Activated CD8-positive, alpha-beta memory T cell treated with anti-CD3 and anti-CD28 coated beads for 24 hours (primary cell): ENCODE measurements around the gene LRRD1.
"Not testable (repeated sequence)": the region's sequence is repeated elsewhere in the genome, so short reads cannot be mapped to it uniquely, and the experiment has no call there.

Source experiments
- DNase-seq: peaks from one replicate; pipeline ENCODE4 v3.0.0-alpha.2; 2020

Gene LRRD1

DNA sequence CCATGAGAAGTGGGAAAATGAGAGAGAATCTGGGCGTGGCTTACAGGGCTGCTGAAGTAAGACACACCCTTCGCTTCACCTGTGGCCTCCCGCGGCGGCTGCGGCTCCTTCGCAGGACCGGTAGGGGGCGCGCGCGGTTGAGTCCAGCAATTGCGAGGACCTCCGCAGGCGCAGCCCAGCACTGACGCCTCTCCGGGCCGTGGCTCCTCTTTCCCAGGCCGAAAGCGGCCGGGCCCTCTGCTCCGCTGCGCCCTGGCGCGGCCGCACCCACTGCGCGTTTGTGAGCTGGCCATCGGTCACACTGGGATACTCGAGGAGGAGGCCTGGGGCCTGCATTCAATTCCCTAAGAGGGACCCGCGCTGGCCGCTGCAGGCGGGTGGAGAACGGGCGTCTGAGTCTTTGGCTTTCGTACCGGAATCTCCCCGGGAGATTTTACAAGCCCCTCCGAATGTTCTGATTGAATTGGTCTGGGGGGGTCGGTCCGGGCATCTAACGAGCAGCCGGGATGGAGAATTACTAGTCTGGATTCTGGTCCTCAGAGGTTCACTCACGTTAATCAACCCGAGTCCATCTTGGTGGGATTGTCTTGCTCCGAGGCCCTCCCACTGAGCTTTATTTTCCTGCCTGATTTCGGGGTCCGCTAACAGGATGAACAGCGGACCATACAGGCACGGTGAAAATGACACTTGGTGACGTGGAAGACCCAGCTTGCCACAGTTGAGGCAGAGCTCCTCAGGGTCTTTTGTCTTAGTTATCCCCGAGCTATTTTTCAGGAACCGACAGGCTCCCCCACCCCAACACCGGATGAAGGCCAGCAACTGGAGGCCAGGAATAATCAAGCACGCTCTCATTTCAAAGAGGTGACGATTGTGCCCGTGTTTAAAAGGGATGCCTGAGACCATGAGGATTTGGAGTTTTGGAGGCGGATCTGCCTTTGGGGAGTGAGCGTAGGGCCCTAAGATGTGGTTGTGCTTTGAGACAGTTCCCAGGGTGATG, at the start of gene LRRD1:
Gene LRRD1, minus strand, starts transcription at position 215 of the 997 bp plus-strand sequence. CDS start 13,940 bp downstream, outside the sequence.
- peak; percentile 98 for DNase-seq

DNA sequence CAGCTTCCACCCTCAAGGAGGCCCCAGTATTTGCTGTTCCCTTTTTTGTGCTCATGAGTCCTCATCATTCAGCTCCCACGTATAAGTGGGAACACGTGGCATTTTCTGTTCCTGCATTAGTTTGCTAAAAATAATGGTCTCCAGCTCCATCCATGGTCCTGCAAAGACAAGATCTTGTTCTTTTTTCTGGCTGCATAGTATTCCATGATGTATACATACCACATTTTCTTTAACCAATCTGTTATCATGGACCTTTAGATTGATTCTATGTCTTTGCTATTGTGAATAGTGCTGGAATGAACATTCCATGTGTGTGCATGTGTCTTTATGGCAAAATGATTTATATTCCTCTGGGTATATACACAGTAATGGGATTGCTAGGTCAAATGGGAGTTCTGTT, 49.8 kb upstream of the LRRD1 start:
- no peak for DNase-seq

DNA sequence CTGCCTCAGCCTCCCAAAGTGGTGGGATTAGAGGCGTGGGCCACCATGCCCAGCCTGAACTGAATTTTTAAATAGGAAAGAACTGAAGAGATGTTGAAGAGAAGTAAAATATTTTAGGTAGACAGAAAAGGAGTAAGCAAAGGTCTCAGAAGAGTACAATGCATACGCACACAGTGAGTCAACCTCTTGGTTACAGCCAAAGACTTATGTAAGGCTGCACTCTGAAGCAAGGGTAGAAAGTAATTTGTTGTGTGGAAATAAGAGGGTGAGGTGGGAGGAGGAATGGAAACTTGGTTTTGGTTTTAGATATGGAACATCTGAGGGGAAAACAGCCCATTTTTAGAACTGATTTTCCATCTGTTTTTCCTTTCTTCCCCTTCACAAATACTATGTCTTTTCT, 49.2 kb upstream of the LRRD1 start:
- no peak for DNase-seq

DNA sequence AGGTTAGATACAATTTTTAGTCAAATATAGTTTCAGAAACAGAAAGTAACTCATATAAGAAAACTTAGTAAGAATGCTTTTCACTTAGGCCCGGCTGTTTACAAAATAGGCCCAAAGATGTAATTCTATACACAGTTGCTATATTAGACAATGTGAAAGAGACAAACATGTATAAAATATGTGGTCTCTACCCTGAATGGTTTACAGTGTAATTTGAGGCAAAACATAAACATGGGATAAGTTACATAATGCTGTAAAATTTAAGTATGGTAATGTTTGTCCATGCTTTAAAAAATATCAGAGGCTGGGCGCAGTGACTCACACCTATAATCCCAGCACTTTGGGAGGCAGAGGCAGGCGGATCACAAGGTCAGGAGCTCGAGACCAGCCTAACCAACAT, 48.0 kb upstream of the LRRD1 start:
- no peak for DNase-seq

DNA sequence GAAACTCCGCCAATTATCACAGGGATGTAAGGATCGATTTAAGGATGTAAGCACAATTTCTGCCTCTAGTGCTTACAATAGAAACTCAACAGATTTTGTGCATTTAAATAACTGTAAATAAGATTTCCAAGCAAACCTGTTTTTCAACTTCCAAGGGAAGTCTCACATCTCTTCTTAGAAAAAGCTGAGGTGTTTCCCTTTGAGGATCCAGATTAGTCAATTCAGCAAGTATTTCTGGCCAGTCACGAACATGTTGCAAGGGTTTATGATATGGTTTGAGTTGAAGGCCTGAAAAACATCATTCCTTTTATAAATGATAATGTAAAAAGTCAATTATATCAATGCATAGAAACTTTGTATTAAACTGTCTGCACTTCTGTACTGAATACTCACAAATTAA, 42.8 kb upstream of the LRRD1 start:
- no peak for DNase-seq

DNA sequence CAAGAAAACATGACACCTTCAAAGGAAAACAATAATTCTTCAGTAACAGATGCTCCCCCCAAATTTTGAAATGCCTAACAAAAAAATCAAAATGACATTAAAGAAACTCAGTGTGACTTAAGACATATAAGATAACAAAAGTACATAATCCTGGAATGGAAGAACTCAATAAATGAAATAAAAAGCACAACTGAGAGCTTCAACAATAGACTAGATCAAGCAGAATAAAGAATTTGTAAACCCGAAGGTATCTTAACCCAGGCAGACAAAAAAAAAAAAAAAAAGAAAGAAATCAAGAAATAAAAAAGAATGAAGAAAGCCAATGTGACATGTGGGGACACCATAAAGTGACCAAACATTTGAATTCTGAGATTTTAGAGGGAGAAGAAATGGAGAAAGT, 27.7 kb upstream of the LRRD1 start:
- DNase-seq: no peak

DNA sequence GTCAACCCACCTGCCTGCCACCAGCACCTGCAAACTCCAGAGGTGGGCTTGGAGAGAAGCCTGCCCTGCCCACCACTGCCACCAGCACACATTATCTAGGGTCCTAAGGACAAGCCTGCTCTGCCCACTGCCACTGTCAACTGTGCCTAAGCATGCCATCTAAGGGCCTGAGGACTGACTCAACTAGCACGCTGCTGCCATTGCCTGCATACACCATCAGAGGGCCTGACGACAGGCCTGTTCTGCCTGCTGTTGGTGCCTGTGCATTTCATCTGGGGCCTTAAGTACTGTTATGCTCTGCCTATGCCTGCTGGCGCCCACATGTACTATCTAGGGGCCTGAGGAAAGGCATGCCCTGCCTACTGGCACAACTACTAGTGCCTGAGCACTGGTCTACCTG, 27.0 kb upstream of the LRRD1 start:
- DNase-seq: no peak

DNA sequence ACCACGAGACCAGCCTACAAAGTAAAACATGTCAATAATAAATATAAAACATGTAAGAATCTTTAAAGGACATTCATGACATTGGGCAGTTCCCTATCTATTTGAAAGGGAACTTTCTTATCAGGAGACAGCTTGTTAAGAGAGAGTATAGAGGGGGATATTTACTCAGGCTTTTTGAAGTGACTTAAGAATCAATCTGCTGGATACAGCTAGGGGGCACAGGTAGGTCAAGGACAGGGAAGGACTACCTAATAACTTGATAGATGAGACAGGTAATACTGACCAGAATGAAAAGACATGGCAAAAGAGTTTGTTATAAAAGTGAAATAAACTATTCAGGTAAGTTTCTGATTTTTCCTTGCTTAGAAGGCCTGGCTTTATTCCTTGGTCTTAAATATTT, 21.8 kb upstream of the LRRD1 start:
- no peak for DNase-seq

DNA sequence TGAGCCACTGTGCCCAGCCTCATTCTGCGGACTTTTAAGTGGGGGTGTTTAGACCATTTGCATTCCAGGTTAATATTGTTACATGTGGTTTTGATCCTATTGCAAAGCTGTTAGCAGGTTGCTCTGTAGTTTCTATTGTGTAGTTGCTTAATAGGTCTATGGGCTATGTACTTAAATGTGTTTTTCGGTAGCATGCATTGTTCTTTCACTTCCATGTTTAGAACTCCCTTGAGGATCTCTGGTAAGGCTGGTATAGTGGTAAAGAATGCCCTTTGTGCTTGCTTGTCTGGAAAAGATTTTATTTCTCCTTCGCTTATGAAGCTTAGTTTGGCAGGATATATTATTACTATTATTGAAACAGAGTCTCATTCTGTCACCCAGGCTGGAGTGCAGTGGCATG, 13.4 kb upstream of the LRRD1 start:
- no peak for DNase-seq

DNA sequence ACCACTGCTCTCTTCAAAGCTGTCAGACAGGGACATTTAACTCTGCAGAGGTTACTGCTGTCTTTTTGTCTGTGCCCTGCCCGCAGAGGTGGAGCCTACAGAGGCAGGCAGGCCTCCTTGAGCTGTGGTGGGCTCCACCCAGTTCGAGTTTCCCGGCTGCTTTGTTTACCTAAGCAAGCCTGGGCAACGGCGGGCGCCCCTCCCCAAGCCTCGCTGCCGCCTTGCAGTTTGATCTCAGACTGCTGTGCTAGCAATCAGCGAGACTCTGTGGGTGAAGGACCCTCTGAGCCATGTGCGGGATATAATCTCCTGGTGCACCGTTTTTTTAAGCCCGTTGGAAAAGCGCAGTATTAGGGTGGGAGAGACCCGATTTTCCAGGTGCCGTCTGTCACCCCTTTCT, 10.3 kb upstream of the LRRD1 start:
- DNase-seq: not testable (repeated sequence)

DNA sequence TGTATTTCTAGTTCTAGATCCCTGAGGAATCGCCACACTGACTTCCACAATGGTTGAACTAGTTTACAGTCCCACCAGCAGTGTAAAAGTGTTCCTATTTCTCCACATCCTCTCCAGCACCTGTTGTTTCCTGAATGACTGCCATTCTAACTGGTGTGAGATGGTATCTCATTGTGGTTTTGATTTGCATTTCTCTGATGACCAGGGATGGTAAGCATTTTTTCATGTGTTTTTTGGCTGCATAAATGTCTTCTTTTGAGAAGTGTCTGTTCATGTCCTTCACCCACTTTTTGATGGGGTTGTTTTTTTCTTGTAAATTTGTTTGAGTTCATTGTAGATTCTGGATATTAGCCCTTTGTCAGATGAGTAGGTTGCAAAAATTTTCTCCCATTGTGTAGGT, 5.4 kb upstream of the LRRD1 start:
- not testable (repeated sequence) for DNase-seq

DNA sequence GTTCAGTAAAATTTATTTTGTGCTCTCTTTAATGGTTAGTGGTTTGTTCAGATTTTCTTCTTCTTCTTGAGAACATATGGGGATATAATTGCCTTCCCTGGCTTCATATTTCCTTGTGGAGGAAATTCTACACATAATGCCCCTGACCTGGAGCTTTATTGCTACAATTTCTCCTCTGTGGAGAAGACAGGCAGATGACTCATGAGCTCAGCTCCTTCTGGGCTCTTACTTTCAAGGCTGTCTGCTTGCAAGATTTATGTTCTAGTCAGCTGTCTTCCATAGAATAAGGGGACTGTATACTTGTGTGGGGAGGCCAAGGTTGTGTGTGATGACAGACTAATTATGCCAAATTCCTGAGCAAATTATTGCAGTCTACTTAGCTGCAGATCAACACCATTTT, 1.6 kb downstream of the LRRD1 start:
- DNase-seq: no peak

DNA sequence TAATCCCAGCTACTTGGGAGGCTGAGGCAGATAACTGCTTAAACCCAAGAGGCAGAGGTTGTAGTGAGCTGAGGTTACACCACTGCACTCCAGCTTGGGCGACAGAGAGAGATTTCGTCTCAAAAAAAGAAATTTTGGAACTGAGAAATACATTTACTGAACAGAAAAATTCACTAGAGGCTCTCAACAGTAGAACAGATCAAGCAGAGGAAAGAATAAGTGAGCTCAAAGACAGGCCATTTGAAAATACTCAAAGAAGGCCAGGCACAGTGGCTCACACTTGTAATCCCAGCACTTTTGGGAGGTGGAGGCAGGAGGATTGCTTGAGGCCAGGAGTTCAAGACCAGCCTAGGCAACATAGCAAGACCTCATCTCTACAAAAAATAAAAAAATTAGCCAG, 9.4 kb downstream of the LRRD1 start:
- not testable (repeated sequence) for DNase-seq

DNA sequence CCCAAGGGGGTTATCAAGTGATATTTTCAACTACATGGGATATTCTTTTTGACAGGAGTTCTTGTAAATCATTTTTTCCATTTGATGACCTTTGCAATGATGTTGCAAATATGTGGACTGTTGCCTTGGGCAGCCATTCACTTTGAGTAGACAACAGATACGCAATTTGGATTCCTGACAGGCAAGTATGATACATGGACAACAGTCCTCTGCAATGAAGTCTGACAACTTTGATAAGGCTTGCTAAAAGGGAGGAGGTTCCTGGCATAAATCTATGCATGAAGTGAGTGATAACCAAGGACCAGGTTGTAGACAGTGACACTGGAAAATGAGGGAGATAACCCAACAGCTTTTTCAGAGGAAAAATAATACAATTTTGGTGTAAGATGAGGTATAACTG, 17.7 kb downstream of the LRRD1 start:
- no peak for DNase-seq

DNA sequence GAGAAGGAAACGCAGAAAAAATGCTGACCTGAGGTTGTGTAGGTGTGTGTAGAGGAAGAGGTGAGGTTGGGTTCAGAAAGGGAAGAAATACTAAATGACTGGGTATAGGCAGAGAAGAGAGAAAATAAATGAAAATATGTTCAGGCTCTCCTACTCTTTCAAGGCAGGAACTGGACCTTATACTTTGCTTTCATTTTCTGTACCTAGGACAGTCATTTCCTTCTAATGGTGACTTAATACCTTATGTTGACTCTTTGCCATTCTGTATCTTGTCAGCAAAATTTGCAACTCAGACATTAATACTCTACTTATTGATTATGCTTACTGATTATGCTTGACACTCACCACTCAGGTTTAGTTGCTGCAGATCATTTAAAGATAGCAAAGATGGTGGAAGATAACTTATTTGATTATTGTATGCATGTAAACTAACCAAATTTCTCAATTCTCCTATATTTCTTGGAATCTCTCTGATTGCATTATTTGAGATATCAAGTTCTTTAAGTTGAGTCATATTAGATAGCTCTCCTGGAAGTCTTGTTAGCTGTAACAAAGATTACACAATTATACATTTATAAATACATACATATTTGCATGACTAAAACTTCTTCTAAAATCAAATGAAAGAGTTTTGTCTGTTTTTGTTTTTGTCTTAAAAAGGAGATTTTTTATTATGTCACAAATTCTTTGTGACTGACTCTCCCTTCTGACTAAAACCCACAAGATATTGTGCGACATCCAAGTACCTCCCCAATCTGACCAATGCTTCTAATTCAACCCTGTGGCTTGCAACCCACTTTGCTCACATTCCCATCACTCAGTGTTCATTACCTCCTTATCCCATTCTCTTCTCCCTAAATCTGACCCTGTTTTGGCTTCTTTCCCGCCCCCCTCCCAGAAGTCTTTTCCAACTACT, 20.0 kb downstream of the LRRD1 start:
- DNase-seq: no peak

DNA sequence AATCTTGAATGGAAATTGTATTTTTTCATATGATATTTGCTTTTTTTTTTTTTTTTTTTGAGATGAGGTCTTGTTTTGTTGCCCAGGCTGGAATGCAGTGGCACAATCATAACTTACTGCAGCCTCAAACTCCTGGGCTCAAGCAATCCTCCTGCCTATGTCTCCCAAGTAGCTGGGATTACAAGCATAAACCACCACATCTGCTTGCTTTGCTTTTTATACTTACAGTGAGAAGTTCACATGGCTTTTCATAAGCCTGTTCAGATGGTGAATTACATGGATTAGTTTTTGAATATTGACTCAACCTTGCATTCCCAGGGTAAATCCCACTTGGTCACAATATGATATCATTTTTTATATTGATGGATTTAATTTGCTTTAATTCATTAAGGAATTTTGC, 22.0 kb downstream of the LRRD1 start:
- DNase-seq: no peak

DNA sequence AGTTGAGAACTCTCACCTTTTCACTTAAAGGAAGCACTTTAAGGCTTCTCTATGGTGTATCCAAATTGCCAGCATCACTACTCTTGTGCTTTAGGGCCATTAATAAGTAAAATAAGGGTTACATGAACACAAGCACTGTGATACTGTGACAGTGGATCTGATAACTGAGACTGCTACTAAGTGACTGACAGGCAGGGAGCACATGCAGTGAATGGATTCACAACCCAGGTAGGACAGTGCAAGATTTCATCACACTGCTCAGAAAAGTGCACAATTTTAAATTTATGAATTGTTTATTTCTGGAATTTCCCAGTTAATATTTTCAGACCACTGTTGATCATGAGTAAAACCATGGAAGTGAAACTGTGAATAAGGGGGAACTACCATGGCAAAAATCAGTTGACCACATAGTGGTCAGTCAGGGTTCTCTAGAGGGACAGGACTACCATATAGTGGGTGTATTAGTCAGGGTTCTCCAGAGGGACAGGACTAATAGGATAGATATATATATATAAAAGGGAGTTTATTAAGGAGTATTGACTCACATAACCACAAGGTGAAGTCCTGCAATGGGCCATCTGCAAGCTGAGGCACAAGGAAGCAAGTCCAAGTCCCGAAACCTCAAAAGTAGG, 23.7 kb downstream of the LRRD1 start:
- no peak for DNase-seq

DNA sequence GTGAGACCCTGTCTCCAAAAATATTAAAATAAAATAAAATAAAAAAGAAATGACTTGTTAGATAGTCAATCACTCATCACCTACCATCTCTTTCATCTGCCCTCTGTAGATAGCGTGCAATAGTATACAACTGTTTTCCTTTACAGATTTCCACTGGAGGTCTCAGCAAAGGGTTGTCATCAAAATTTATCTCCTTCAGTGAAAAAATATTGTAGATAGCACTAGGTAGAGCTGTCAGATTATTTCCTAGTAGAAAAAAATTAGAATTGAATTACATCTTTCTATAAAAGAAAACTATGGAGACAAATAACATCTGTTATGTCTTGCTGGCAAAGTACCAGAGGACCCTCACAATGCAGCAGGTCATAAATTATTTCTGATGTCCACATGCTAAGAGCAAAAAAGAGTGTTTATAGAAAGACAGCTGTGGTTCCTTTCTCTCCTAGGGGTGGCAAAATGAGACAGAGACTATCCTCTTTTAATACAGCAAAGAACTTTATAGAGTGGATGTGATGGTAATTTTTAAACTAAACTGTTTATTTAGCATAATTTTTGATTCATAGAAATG, 28.4 kb downstream of the LRRD1 start:
- DNase-seq: no peak

DNA sequence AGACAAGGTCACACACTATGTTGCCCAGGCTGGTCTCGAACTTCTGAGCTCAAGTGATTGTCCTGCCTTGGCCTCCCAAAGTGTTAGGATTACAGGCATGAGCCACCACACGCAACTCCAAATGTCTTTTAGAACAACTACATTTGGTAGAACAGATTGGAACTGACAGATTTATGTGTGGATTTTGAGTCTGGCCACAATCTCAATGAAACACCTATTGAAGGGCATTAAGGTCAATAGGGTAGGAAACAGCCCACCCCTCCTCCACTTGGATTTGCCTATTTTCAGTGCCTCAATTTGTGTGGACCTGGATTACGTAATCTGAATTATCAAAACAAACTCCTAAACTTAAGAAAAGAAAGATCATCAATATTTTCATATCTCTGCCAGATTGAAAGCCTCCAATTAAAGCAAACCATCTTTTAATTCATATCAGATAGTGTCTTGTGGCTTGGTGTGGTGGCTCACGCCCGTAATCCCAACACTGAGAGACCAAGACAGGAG, 29.2 kb downstream of the LRRD1 start:
- DNase-seq: no peak

DNA sequence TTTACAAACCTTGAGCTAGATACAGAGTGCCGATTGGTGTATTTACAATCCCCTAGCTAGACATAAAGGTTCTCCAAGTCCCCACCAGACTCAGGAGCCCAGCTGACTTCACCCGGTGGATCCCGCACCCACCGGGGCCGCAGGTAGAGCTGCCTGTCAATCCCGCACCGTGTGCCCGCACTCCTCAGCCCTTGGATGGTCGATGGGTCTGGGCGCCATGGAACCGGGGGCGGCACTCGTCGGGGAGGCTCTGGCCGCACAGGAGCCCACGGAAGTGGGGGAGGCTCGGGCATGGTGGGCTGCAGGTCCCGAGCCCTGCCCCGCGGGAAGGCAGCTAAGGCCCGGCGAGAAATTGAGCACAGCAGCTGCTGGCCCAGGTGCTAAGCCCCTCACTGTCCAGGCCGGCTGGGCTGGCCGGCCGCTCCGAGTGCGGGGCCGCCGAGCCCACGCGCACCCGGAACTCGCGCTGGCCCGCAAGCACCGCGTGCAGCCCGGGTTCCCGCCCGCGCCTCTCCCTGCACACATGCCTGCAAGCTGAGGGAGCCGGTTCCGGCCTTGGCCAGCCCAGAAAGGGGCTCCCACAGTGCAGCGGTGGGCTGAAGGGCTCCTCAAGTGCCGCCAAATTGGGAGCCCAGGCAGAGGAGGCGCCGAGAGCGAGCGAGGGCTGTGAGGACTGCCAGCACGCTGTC, 35.6 kb downstream of the LRRD1 start:
- DNase-seq: not testable (repeated sequence)

DNA sequence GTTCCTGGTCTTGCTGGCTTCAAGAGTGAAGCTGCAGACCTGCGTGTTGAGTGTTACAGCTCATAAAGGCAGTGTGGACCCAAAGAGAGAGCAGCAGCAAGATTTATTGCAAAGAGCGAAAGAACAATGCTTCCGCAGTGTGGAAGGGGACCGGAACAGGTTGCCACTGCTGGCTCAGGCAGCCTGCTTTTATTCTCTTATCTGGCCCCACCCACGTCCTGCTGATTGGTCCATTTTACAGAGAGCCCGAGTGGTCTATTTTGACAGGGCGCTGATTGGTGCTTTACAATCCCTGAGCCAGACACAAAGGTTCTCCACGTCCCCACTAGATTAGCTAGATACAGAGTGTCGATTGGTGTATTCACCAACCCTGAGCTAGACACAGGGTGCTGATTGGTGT, 36.2 kb downstream of the LRRD1 start:
- DNase-seq: not testable (repeated sequence)

DNA sequence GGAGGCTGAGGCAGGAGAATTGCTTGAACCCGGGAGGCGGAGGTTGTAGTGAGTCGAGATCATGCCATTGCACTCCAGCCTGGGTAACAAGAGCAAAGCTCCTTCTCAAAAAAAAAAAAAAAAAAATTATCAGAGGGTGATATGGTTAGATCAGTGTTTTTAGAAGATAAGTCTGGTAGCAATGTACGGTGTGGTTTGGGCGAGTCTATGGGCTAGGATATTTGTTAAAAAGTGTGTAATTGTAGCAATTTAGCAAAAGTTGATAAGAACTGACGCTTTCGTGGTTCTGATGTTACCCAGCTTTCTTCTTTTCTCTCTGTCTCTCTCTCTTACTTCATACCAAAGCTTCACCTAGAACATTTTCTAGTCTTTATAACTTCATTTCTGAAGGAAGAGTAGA, 37.8 kb downstream of the LRRD1 start:
- DNase-seq: no peak
